Caco-2 (cell line): ENCODE data around the gene ETFB. TPM values are rescaled to one million over a fixed set of nuclear protein-coding genes. Genes with fewer than 3 reads are reported as not detected.

Experiments used
- BruUV-seq: library from RNA; stranded (reverse); fragments of 400-500 nt; replicated peaks from 2 replicates; lab custom pipeline; 2021; lab: Mats Ljungman, UMichigan
- CTCF ChIA-PET: fragments of 300-600 bp; sonication (Branson Sonifier 250); formaldehyde crosslinking; loops from one replicate; lab custom pipeline; 2022; ENCODE audit warnings: antibody characterized with exemption; lab: Charles Lee
- POLR2A ChIA-PET: fragments of 300-600 bp; sonication (Branson Sonifier 250); formaldehyde crosslinking; loops from one replicate; lab custom pipeline; 2022; ENCODE audit warnings: antibody characterized with exemption; lab: Charles Lee
- DNase-seq, 2 experiments: peaks; one replicate each; pipeline versions ENCODE4 v3.0.0 to v3.0.0-alpha.2; 2020 to 2022
- H3K27me3 ChIP-seq: replicated peaks from 2 replicates; pipeline ENCODE4 v1.6.0; 2011; ENCODE audit warnings: low read length; ENCODE audit not compliant: control insufficient read depth, insufficient read depth
- H3K36me3 ChIP-seq: 2 replicates; pipeline ENCODE4 v1.5.1; 2011; ENCODE audit warnings: low read length; ENCODE audit not compliant: control insufficient read depth, insufficient read depth
- H3K4me1 ChIP-seq: fragments of 250-450 bp; sonication (Bioruptor Pico); 2 replicates; pipeline ENCODE4 v1.5.1; 2020; ENCODE audit warnings: mild to moderate bottlenecking
- H3K4me3 ChIP-seq: 2 replicates; pipeline ENCODE4 v1.5.1; 2011; ENCODE audit warnings: low read depth, mild to moderate bottlenecking, control low read depth, low read length
- H3K9me3 ChIP-seq: fragments of 250-450 bp; sonication (Bioruptor Pico); 2 replicates; pipeline ENCODE4 v1.5.1; 2020; ENCODE audit warnings: mild to moderate bottlenecking, moderate library complexity
- H3K27ac Mint-ChIP-seq: one replicate; pipeline ENCODE4 v1.8.0; 2022; ENCODE audit warnings: mixed read lengths; ENCODE audit not compliant: unreplicated experiment
- H3K27me3 Mint-ChIP-seq: one replicate; pipeline ENCODE4 v1.8.0; 2022; ENCODE audit warnings: mixed read lengths; ENCODE audit not compliant: insufficient read depth, unreplicated experiment
- H3K36me3 Mint-ChIP-seq: one replicate; pipeline ENCODE4 v1.8.0; 2022; ENCODE audit warnings: mild to moderate bottlenecking, mixed read lengths; ENCODE audit not compliant: insufficient read depth, unreplicated experiment
- H3K4me1 Mint-ChIP-seq: one replicate; pipeline ENCODE4 v1.8.0; 2022; ENCODE audit warnings: low read depth, mixed read lengths; ENCODE audit not compliant: unreplicated experiment
- H3K4me3 Mint-ChIP-seq: one replicate; pipeline ENCODE4 v1.8.0; 2022; ENCODE audit warnings: mild to moderate bottlenecking, moderate library complexity, mixed read lengths; ENCODE audit not compliant: unreplicated experiment
- H3K9me3 Mint-ChIP-seq: one replicate; pipeline ENCODE4 v1.8.0; 2022; ENCODE audit warnings: mixed read lengths; ENCODE audit not compliant: unreplicated experiment
- intact Hi-C: fragments of 100-400 bp; cut with micrococcal nuclease; formaldehyde crosslinking; loops from one replicate; pipeline ENCODE4 v1.10.0; 2022; ENCODE audit not compliant: unreplicated experiment
- total RNA-seq: library from RNA; stranded (reverse); gene quantifications from 2 replicates; pipeline ENCODE4 v1.2.3, GENCODE V29; 2022
- TF ChIP-seq, protein P1 (sequence below), 2 experiments: fragments of 200-600 bp in 1 of 2; IDR thresholded peaks; 1 replicate in 1 of 2; 2 replicates in 1 of 2; pipeline versions ENCODE4 v1.5.1 to v1.8.0; 2011 to 2022; ENCODE audit warnings: antibody characterized with exemption in 1 of 2, control low read depth in 1 of 2, inconsistent platforms in 1 of 2, low read depth in 1 of 2, low read length in 1 of 2, mild to moderate bottlenecking in 1 of 2, moderate library complexity in 1 of 2; ENCODE audit not compliant: insufficient read depth in 1 of 2, severe bottlenecking in 1 of 2, unreplicated experiment in 1 of 2

The ETFB gene
- total RNA-seq, 1 experiment from 2014 or later = 228 TPM

DNA sequence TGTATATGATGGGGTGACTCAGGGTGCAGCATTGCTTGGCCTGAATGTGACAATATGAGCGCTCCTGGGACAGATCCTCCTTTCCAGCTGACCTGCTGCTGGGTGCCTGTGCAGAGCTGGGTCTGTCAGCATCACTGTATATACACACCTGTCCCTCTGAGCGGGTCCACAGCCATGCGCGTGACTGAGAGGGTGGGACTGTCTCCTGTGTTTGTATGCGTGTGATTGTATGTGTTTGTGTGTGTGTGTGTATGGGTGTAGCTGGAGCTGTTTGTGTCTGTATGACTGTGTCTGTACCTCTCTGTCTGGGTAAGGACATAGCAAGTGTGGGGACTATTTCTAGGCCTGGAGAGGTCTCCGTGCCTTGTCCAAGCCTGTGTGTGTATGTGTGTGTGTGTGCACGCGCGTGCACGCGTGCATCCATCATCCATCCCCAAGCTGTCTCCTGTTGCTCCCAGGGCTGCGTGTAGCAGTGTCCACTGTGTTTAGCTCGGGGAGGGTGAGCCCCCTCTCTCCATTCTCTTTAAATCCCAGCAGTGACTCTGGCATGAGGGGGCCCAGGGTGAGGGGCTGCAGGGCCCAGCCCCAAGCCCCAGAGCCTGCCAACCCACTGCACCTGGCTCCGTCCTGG is 46.4 kb downstream of the ETFB start:
- H3K4me1 ChIP-seq = no peaks in the 10 kb centered on the region
- H3K27me3 ChIP-seq = no peaks in the 10 kb centered on the region
- no peaks in the 10 kb centered on the region for H3K36me3 ChIP-seq
- POLR2A ChIA-PET = no interaction called here
- peaks cover 11% of the 10 kb centered on the region for H3K9me3 Mint-ChIP-seq
- no peaks in the 10 kb centered on the region for H3K36me3 Mint-ChIP-seq
- H3K4me3 Mint-ChIP-seq = no peak overlapping the region
- TF ChIP-seq, protein P1, sequence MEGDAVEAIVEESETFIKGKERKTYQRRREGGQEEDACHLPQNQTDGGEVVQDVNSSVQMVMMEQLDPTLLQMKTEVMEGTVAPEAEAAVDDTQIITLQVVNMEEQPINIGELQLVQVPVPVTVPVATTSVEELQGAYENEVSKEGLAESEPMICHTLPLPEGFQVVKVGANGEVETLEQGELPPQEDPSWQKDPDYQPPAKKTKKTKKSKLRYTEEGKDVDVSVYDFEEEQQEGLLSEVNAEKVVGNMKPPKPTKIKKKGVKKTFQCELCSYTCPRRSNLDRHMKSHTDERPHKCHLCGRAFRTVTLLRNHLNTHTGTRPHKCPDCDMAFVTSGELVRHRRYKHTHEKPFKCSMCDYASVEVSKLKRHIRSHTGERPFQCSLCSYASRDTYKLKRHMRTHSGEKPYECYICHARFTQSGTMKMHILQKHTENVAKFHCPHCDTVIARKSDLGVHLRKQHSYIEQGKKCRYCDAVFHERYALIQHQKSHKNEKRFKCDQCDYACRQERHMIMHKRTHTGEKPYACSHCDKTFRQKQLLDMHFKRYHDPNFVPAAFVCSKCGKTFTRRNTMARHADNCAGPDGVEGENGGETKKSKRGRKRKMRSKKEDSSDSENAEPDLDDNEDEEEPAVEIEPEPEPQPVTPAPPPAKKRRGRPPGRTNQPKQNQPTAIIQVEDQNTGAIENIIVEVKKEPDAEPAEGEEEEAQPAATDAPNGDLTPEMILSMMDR (IDR thresholded peaks at IDR 0.05; ENCODE audit: insufficient read depth in 1 of 2, low read depth in 1 of 2, low read length in 1 of 2, severe bottlenecking in 1 of 2, unreplicated experiment in 1 of 2) = no peak
- no peak for DNase-seq
- peaks cover 4% of the 10 kb centered on the region for H3K9me3 ChIP-seq
- no peaks in the 10 kb centered on the region for H3K4me1 Mint-ChIP-seq
- intact Hi-C loops = no loop called here
- H3K27ac Mint-ChIP-seq = no peak overlapping the region
- BruUV-seq = no TSS peak
- H3K27me3 Mint-ChIP-seq = peaks cover 20% of the 10 kb centered on the region
- H3K4me3 ChIP-seq = no peak overlapping the region
- CTCF ChIA-PET = interaction anchor here (0.5 kb wide), 1 partner anchor 536 kb away, joined by 4 read pairs; no protein-coding TSS in a partner anchor

DNA sequence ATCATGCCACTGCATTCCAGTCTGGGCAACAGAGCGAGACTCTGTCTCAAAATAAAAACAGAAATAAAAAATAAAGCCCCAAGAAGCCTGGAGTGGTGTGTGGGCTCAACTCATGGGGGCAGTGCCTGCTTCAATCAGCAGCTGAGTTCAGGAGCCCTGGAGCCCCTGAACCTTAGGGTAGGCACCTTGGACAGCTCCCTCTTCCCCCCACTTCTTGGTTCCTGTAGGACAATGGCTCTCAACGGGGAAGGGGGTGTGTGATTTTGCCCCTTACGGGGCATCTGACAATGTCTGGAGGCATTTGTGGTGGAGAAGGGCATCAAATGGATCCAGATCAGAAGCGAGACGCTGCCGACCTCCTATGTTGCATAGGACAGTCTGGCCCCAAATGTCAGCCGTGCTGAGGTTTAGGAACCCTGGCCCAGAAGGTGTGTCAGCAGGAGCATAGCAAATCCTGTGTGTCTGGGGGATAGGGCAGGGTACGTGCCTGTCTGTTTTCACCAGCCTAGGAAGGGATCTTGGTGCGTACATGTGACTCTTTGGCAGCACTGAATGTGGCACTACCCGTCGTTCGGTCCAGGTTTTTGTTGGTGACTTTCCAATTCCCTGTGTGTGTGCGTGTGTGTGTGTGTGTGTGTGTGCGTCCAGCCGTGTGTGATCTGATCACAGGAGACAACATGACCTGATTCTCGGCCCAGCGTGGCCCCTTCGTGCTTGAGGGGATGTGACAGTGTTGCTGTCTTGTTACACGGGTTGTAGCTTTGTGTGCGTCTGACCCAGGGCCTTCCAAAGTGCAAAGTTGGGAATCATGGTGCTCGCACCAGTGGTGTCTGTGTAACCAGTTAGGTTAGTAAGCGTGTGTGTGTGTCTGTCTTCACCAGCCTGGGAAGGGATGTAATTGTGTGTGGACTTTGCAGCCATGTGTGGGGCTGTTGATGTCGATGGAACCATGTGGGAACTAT is 47.2 kb downstream of the ETFB start:
- Mint-ChIP-seq H3K4me3 (no peak overlapping the region), H3K27ac (no peak overlapping the region), H3K4me1 (no peaks in the 10 kb centered on the region), H3K36me3 (no peaks in the 10 kb centered on the region), H3K27me3 (peaks cover 13% of the 10 kb centered on the region), H3K9me3 (peaks cover 15% of the 10 kb centered on the region)
- no TSS peak for BruUV-seq
- Histone ChIP-seq H3K4me3 (no peak overlapping the region), H3K9me3 (peaks cover 6% of the 10 kb centered on the region), H3K36me3 (no peaks in the 10 kb centered on the region), H3K4me1 (no peaks in the 10 kb centered on the region), H3K27me3 (no peaks in the 10 kb centered on the region)
- CTCF ChIA-PET = interaction anchor here (0.5 kb wide), 1 partner anchor 535 kb away, joined by 4 read pairs; no protein-coding TSS in a partner anchor
- DNase-seq = no peak
- POLR2A ChIA-PET = no interaction called here
- TF ChIP-seq, protein P1 (IDR thresholded peaks at IDR 0.05; ENCODE audit: insufficient read depth in 1 of 2, low read depth in 1 of 2, low read length in 1 of 2, severe bottlenecking in 1 of 2, unreplicated experiment in 1 of 2) = no peak
- intact Hi-C loops = no loop called here

DNA sequence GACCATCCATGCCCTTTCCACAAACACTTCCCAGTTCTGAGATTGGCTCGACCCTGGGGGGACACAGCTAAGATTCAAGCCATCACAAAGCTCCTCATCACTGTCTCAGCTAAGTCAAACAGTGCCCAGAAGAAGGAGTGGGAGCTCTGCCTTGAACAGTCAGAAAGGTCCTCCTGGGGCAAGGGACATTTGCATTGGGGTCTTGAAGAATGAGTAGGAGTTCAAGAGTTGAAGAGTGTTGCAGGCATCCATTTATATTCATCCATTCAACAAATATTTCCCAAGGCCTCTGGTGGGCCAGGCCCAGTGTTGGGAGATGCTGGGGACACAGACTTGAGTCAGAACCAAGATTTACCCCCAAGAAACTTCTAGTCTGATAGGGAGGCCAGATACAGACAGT is 48.2 kb downstream of the ETFB start:
- no peak for DNase-seq
- no peaks in the 10 kb centered on the region for H3K27me3 ChIP-seq
- TF ChIP-seq, protein P1 (IDR thresholded peaks at IDR 0.05; ENCODE audit: insufficient read depth in 1 of 2, low read depth in 1 of 2, low read length in 1 of 2, severe bottlenecking in 1 of 2, unreplicated experiment in 1 of 2) = no peak
- no peaks in the 10 kb centered on the region for H3K36me3 ChIP-seq
- Mint-ChIP-seq H3K9me3 (peaks cover 15% of the 10 kb centered on the region), H3K4me3 (no peak overlapping the region), H3K27ac (no peak overlapping the region), H3K36me3 (no peaks in the 10 kb centered on the region), H3K27me3 (peaks cover 12% of the 10 kb centered on the region), H3K4me1 (no peaks in the 10 kb centered on the region)
- CTCF ChIA-PET = no interaction called here
- H3K4me1 ChIP-seq = no peaks in the 10 kb centered on the region
- H3K9me3 ChIP-seq = peaks cover 6% of the 10 kb centered on the region
- no TSS peak for BruUV-seq
- H3K4me3 ChIP-seq = no peak overlapping the region
- POLR2A ChIA-PET = no interaction called here
- intact Hi-C loops = no loop called here
